Loucy (cell line): ENCODE measurements around the gene PTPRN2.

Experiments used
- H2AFZ ChIP-seq: fragments of 200-600 bp; sonication (generic); 2 replicates; pipeline ENCODE4 v1.6.0; 2016; ENCODE audit warnings: antibody characterized with exemption, mild to moderate bottlenecking, low read length, moderate library complexity
- H3F3A ChIP-seq: fragments of 200-600 bp; 2 replicates; pipeline ENCODE4 v1.6.0; 2016; ENCODE audit warnings: antibody characterized with exemption, low read depth, mild to moderate bottlenecking
- H3K27me3 ChIP-seq: fragments of 200-600 bp; sonication (generic); 2 replicates; pipeline ENCODE4 v1.6.1; 2014; ENCODE audit warnings: low read length, mild to moderate bottlenecking; ENCODE audit not compliant: insufficient read depth, poor library complexity, severe bottlenecking
- H3K36me3 ChIP-seq: fragments of 200-600 bp; sonication (generic); 2 replicates; pipeline ENCODE4 v1.6.1; 2016; ENCODE audit warnings: low read length; ENCODE audit not compliant: insufficient read depth
- H3K4me1 ChIP-seq: fragments of 200-600 bp; sonication (generic); 2 replicates; pipeline ENCODE4 v1.5.1; 2014; ENCODE audit warnings: low read length, mild to moderate bottlenecking; ENCODE audit not compliant: insufficient read depth, poor library complexity, severe bottlenecking
- H3K4me2 ChIP-seq: fragments of 200-600 bp; sonication (generic); 2 replicates; pipeline ENCODE4 v1.6.0; 2014; ENCODE audit warnings: antibody characterized with exemption, low read length, low read depth, mild to moderate bottlenecking; ENCODE audit not compliant: poor library complexity, severe bottlenecking
- H3K4me3 ChIP-seq: fragments of 200-600 bp; sonication (generic); 2 replicates; pipeline ENCODE4 v1.5.1; 2014; ENCODE audit warnings: low read length, mild to moderate bottlenecking, mixed read lengths; ENCODE audit not compliant: poor library complexity, severe bottlenecking
- H3K79me2 ChIP-seq: fragments of 200-600 bp; sonication (generic); 2 replicates; pipeline ENCODE4 v1.6.1; 2014; ENCODE audit warnings: low read length; ENCODE audit not compliant: insufficient read depth
- H3K9ac ChIP-seq: fragments of 200-600 bp; sonication (generic); 2 replicates; pipeline ENCODE4 v1.6.0; 2014; ENCODE audit warnings: mild to moderate bottlenecking, low read depth, low read length, moderate library complexity; ENCODE audit not compliant: poor library complexity, severe bottlenecking
- H3K9me2 ChIP-seq: fragments of 200-600 bp; sonication (generic); replicated peaks from 2 replicates; pipeline ENCODE4 v1.6.1; 2016; ENCODE audit warnings: low read depth, low read length, mixed read lengths
- H3K9me3 ChIP-seq: fragments of 200-600 bp; sonication (generic); 2 replicates; pipeline ENCODE4 v1.6.1; 2014; ENCODE audit warnings: mild to moderate bottlenecking, antibody characterized with exemption, low read length, low read depth; ENCODE audit not compliant: insufficient read depth
- H4K20me1 ChIP-seq: fragments of 200-600 bp; sonication (generic); 2 replicates; pipeline ENCODE4 v1.6.0; 2014; ENCODE audit warnings: antibody characterized with exemption, low read length, mild to moderate bottlenecking; ENCODE audit not compliant: insufficient read depth, poor library complexity, severe bottlenecking
- EZH2phosphoT487 ChIP-seq: fragments of 200-600 bp; IDR thresholded peaks from 2 replicates; pipeline ENCODE4 v1.6.1; 2018; ENCODE audit warnings: antibody characterized with exemption, mild to moderate bottlenecking, moderate library complexity, borderline replicate concordance
- TF ChIP-seq, protein P1 (sequence below): fragments of 200-600 bp; sonication (generic); conservative IDR thresholded peaks from 2 replicates; pipeline ENCODE4 v1.5.1; 2014; ENCODE audit warnings: mild to moderate bottlenecking, antibody characterized with exemption, low read length

PTPRN2 gene

DNA sequence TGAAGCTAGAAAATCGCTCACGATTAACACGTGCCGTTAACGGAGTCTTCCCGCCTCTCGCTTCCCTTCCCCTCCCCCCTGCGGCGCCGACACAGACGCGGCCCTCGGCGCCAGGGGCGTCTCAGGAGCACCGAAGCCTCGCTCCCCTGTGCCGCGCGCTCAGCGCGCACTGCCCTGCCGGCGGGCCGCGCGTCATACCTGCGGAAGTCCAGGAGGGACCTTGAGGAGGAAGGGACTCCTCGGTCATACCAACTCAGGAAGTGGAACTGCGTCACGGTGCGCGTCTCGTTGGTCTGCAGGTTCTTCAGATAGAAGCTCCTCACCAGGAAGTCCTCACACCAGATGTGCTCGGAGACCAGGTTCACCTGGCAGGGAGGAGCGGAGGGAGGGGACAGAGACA, 1011.2 kb downstream of the PTPRN2 start:
- no peak overlapping the region for H3K4me2 ChIP-seq
- no peak for TF ChIP-seq EZH2phosphoT487
- TF ChIP-seq, protein P1, sequence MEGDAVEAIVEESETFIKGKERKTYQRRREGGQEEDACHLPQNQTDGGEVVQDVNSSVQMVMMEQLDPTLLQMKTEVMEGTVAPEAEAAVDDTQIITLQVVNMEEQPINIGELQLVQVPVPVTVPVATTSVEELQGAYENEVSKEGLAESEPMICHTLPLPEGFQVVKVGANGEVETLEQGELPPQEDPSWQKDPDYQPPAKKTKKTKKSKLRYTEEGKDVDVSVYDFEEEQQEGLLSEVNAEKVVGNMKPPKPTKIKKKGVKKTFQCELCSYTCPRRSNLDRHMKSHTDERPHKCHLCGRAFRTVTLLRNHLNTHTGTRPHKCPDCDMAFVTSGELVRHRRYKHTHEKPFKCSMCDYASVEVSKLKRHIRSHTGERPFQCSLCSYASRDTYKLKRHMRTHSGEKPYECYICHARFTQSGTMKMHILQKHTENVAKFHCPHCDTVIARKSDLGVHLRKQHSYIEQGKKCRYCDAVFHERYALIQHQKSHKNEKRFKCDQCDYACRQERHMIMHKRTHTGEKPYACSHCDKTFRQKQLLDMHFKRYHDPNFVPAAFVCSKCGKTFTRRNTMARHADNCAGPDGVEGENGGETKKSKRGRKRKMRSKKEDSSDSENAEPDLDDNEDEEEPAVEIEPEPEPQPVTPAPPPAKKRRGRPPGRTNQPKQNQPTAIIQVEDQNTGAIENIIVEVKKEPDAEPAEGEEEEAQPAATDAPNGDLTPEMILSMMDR = no peak
- no peaks in the 10 kb centered on the region for H3F3A ChIP-seq
- no peak overlapping the region for H3K9ac ChIP-seq
- no peak overlapping the region for H3K4me3 ChIP-seq
- H3K27me3 ChIP-seq = no peaks in the 10 kb centered on the region
- no peaks in the 10 kb centered on the region for H3K36me3 ChIP-seq
- no peaks in the 10 kb centered on the region for H4K20me1 ChIP-seq
- no peaks in the 10 kb centered on the region for H3K79me2 ChIP-seq
- no peaks in the 10 kb centered on the region for H3K9me3 ChIP-seq
- no peaks in the 10 kb centered on the region for H3K9me2 ChIP-seq
- no peak overlapping the region for H2AFZ ChIP-seq
- peaks cover 10% of the 10 kb centered on the region for H3K4me1 ChIP-seq

DNA sequence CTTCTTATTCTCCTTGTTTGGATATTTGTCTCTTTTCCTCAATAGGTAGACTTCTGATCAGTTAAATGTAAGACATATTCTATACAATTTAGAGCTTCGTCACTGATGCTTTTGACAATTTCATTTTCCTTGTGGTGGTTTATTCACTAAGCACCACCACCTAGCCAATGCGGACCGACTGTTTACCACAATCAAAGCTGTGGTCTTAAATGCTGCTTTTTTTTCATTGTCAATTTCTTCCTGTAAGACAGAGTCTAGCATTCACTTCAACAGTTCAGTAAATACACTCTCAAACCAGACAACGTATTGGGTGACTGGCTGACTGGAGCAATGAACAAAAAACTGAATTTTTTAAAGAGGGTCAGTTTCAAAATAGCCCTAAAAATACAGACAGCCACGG, 1011.8 kb downstream of the PTPRN2 start:
- Histone ChIP-seq H3K79me2 (no peaks in the 10 kb centered on the region), H3K36me3 (no peaks in the 10 kb centered on the region), H3K9me3 (no peaks in the 10 kb centered on the region), H2AFZ (no peak overlapping the region), H3K27me3 (no peaks in the 10 kb centered on the region), H4K20me1 (no peaks in the 10 kb centered on the region), H3K4me2 (no peak overlapping the region), H3K4me1 (peaks cover 10% of the 10 kb centered on the region), H3K9me2 (no peaks in the 10 kb centered on the region), H3K4me3 (no peak overlapping the region), H3K9ac (no peak overlapping the region), H3F3A (no peaks in the 10 kb centered on the region)
- no peak for TF ChIP-seq EZH2phosphoT487
- TF ChIP-seq, protein P1 = no peak

DNA sequence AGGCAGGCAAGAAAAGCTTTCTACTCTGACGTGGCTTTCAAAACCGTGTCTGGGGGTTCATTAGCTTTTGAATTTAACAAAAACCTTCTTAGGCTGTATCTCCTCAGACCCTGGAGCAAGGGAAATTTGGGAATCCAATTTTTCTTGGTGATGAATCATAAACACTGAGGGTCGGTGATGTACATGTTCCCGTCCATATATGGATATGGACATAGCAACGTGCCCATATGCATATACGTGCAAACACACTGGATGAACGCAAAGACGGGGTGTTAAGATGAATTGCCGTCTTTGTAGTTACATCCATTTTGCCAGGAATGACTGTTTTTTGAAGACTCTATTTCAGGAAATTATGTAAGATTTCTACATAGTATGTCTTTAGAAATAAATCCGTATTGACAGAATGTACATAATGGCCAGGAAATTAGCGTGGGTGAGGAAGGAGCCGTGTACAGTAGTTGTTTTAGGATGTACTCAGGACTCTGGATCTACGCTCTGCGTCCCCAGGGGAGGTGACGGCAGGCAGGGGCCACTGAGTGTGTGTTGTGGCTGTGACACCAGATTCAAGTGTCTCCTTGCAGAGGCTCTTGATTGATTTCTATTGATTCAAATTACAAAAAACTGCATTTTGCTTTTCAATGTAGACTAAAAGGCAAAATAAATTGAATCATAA, 1012.6 kb downstream of the PTPRN2 start:
- H3K4me3 ChIP-seq = no peak overlapping the region
- no peak overlapping the region for H3K9ac ChIP-seq
- no peaks in the 10 kb centered on the region for H3K79me2 ChIP-seq
- no peak for TF ChIP-seq EZH2phosphoT487
- TF ChIP-seq, protein P1 = no peak
- H4K20me1 ChIP-seq = no peaks in the 10 kb centered on the region
- no peaks in the 10 kb centered on the region for H3K9me2 ChIP-seq
- H3K27me3 ChIP-seq = no peaks in the 10 kb centered on the region
- no peak overlapping the region for H3K4me2 ChIP-seq
- no peaks in the 10 kb centered on the region for H3F3A ChIP-seq
- no peaks in the 10 kb centered on the region for H3K36me3 ChIP-seq
- peaks cover 10% of the 10 kb centered on the region for H3K4me1 ChIP-seq
- H3K9me3 ChIP-seq = no peaks in the 10 kb centered on the region
- H2AFZ ChIP-seq = no peak overlapping the region
